GM21529 (cell line): Measurements from ENCODE around the gene CDKN2C.
A peak's percentile ranks its signal among the peaks of the same experiment; 100 is the strongest.
"Not testable (repeated sequence)": the region's sequence is repeated elsewhere in the genome, so short reads cannot be mapped to it uniquely, and the experiment has no call there.

ENCODE experiments used
- ATAC-seq: cut with Tn5 transposase; IDR thresholded peaks from one replicate; pipeline ENCODE4 v1.9.1; 2021; ENCODE audit not compliant: unreplicated experiment

Gene CDKN2C

DNA sequence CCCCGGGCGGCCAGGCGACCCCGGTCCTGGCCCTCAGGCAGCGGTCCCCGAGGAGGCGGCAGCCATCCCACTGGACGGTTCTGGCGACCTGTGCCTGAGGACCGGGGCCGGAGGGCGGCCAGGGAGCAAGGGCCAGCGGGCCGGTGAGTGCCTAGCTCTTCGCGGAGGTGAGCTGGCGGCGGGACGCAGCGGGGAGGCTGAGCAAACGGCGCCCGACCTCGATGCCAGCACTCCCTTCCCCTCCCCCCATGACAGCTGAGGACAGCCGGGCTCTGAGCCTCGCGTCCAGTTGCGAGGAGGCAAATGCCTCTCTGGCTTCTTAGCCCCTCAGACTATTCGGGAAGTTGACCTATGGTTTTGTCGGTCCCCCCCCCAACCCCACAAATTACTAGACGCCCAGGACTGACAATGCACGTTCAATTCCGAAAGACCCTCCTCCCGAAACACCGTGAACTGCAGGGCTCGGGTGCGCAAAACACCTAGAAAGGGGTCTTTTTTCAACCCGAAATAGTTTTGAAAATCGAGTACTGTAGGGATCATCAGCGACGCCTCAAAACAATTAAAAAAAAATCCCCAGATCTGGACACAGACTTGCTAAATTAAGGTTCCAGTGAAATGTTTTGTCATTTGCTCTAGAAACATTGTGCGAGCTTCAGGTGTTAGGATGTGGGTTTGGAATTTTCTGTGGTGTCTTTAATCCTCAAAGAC is 8.3 kb downstream of the CDKN2C start:
- ATAC-seq = peak; percentile 39

DNA sequence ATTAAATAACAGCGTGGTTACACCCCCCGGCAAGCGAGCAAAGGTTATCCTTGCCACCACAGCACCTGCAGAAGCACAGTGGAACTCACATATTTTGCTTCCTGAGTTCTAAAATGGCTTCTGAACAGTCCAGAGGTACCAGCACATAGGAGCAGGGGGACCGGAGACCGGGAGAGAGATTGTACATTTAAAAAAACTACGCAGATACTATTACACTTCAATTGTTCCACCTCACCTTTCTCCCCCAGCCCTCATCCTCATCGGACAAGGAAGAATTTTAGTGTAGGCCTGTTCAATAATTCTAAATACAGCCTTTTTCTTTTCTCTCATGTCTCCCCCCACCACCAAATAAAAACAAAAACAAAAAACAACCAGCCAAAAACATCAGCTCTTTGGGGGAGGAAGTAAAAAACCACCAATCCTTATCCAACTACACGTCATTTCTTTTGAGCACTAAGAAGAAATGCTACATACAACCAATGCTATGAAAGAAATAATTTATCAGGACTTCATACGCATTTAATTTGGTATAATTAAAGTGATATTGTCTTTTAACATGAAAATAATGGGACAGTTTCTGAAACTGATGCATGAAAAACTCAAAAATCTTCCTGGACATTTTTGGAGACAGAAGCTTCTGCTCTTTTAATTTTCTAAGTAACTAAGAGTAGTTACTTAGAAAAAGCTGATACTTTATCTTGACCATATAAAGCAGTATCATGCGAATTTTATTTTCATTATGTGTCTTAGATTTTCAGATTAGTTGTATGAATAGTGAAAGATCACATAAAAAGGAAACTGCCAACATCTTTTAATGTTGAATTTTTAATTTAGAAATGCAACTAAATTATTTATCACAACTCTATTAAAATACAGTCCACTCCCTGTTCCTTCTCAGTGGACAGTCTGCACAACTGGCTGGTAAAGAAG is 9.1 kb downstream of the CDKN2C start:
- ATAC-seq = no peak

DNA sequence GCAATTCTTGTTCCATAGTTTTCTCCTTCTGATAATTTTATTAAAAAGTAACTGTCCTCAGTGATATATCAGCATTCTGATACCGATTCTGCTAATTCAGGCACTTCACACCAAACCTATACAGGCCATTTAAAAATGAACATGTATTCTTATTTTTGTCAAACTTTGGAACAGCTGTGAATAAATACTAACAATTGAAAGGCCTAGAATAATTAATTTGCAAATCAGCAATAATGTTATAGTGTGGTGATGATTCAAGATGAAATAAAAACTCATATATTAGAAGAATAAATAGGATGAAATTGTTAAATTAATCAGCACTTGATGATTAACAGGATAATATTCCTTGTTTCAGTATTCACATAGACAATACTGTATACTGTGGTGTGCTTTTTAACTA is 9.9 kb downstream of the CDKN2C start:
- no peak for ATAC-seq

DNA sequence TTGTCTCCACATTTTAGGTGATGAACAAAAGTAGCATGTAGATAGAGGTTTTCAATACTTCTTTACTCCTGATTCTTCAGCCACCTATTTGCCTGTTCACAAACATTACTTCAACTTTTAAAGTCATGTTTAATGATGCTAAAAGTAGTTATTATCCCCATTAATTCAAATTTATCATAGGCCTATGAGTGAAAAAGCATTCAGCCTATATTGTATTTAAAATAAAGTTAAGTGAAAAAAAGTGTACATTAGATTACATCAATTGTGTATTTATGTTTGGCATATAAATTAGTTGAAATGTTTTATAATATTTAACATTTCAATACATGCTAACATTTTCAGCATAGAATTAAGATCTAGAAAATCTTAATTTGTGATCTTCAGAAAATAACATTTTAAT is 10.5 kb downstream of the CDKN2C start:
- no peak for ATAC-seq

DNA sequence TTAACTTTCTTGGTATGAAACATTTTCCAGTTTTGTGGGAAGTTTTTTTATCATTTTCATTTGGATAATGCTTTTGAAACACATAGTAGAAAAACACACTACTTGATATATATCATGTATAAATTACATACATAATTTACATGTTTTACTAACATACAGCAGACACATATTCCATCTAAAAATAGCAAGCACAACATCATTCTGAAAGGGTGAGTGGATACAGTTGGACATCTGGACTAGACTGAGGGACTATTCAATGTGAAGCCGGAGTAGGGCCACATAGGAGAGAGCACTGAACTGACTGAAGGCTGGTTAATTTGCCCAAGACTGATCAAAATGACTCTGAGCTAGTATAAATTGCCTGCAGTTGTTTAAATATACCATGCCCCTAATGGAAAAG is 11.7 kb downstream of the CDKN2C start:
- ATAC-seq = no peak

DNA sequence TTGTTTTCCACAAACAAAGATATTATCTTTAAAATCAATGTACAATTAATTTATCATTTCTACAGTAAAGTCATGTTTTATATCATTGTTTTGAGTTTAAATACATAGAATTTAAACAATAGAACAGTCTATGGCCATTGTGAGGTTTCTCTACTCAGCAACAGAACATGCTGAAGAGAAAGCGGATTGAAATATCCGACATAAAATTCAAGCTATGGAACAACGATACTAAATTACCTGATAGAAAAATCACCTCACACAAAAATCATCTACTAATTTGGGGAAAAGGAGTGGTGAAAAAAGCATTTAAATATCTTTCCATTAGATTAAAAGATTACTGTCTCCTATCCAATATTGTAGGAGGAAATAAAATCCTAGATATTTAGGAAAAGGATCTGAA is 12.6 kb downstream of the CDKN2C start:
- no peak for ATAC-seq

DNA sequence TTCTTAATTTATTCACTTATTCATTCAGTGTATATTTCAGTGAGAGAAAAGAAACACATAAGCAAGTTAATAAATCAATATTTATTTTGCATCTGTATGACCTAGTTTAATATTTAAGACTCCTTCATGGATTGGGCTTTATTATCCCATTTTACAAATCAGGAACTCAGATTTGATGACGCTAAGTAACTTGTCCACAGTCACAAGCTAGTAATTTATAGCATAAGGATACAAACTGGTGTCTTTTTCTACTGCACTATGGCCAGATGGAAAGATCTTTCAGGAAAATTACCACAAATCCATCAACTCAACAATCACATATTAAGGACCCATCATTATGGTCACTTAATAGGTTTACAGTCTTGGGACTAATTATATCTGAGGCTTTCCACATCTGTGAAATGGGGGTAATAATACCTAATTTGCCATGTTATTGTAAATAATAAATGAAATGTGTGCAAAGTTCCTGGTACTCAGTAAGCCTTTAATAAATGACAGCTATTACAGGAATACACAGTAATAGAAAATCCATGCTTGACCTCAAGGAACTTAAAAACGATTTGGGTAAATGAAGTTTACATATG is 13.3 kb downstream of the CDKN2C start:
- ATAC-seq = no peak

DNA sequence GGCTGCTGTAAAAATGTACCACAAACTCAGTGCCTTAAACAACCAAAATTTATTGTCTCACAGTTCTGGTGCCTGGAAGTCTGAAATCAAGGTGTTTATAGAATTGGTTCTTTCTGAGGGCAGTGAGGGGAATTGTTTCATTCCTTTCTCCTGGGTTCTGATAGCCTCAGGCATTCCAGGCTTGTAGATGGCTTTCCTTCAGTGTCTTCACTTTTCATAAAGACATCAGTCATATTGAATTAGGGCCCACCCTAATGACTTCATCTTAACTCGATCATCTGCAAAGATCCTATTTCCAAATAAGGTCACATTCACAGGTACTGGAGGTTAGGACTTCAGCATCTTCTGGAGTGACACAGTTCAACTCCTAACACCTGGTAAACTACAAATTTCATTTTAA is 15.0 kb downstream of the CDKN2C start:
- no peak for ATAC-seq

DNA sequence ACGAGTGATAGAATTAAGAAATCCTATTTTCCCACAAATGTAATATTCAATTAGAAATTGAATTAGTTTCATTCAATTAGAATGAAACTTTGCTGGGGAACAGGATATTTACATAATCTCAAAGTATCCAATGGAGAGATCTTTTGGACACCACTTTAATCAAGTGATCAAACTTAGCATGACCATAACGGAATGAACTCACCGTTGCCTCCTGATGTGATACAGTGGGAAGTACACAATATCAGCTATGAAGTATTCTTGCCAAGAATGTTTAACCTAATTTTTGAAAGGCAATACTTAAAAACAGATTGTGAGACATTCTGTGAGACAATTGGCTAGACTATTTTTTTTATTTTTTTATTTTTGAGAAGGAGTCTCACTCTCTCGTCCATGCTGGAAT is 16.6 kb downstream of the CDKN2C start:
- no peak for ATAC-seq

DNA sequence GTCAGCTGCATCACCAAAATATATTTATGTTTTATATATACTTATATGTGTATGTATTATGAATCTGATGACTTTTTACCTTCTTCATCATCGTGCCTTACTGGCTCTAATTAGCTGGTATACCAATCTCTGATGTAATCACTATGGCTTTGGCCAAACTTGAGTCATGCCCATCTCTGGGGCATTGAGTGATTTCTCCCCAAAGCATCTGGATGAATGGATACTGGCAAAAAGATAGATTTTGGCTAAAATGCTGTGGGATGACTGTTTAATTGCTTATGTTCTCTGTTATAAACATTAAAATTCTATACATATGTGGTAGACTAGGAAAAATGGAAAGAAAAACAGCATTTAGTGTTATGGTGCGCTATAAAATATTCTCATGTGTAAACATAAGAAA is 19.6 kb downstream of the CDKN2C start:
- ATAC-seq = no peak

DNA sequence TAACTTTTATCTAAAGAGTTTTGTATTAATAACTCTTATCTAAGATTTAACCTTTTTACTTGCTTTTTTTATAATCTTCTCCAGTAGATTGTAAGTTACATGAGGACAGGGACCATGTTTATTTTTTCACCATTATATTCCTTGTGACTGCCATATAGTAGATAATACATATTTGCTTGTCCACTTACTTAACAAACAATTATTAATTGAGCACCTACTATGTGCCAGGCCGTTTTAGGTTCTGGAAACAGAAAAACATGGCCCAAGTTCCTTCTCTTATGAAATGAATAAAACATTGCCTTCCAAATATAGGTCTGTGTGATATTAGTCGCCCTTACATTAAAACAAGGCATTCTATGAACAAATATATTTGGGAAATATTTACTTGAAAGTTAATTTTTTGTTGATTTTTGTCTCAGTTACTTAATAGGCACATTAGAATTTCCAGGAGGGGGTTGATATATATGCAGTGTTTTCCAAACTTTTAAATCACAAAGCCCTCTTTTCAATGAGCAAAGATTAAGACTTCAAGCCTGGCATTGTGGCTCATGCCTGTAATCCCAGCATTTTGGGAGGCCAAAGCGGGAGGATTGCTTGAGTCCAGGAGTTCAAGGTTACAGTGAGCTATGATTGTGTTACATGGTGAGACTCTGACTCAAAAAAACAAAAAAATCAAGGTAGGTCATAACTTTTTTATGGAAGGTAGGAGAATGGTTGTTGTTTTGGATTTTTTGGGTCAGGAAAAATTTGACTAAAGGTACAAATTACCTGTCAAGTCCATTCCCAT is 22.7 kb downstream of the CDKN2C start:
- no peak for ATAC-seq

DNA sequence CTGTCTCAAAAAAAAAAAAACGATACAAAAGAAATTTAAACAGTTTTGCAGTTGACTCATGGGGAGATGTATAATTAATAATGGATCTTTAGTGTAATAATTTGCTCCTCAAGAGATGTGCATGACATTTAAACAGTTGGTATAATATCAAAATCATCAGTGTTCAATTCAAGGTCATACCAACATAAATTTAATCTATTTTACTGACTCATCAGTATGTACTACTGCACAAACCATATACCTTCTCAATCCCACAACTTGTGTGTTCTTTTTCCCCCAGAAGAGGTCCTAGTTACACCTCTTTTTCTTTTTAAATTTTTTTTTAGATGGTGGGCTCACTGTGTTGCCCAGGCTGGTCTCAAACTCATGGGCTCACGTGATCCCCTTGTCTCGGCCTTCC is 23.6 kb downstream of the CDKN2C start:
- no peak for ATAC-seq

DNA sequence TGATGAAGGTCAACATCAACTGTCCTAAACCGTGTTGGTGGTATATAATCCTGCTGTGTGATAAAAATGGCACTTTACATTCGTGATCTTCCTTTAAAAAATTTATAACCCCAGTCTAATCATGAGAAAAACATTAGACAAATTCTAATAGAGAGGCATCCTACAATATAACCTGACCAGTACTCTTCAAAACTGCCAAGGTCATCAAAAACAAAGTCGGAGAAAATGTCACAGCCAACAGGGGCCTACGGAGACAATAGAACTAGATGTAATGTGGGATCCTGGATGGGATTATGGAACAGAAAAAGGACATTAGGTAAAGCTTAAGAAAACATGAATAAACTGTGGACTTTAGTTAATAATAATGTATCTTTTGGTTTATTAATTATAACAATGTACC is 25.0 kb downstream of the CDKN2C start:
- no peak for ATAC-seq

DNA sequence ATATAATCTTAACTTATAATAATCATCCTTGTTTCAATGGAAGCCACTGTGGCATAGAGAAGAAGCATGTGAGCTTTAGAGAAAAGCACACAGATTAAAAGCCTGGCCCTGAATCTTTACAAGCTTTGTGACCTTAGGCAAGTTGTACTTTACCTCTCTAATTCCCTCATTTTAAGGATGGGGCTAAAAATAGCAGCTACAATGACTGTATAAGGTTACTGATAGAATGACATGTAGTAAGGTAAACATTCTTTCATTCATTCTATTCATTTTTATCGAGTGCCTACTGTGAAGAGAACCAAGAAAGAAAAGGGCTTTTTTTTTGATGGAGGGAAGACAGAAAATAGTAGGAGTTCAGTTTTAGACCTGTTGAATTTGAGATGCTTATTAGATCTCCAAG is 25.6 kb downstream of the CDKN2C start:
- no peak for ATAC-seq

DNA sequence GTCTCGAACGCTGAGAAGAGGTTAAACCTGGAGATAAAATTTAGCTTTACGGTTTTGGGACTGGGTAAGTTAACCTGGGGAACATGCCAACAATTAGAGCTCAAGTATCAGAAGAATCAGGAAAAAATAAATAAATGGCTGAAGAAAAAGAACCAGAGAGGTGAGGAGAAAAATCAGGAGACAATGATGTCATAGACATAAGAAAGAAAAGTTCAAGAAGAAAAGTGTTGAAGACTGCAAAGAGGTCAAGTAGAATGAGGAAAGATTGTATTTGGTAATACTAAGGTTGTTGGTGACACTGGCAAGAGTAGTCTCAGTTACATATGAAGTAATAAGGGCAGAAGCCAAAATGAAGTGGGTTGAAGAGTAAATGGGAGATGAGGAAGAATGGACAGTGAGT is 26.0 kb downstream of the CDKN2C start:
- no peak for ATAC-seq

DNA sequence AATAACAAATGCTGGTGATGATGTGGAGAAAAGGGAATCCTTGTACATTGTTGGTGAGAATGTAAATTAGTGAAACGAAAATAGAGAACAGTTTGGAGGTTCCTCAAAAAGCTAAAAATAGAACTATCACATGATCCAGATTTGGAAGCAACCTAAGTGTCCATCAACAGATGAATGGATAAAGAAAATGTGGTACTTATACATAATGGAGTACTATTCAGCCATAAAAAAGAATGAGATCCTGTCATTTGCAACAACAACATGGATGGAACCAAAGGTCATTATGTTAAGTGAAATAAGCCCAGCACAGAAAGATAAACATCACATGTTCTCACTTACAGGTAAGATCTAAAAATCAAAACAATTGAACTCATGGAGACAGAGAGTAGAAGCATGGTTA is 29.3 kb downstream of the CDKN2C start:
- ATAC-seq = not testable (repeated sequence)

DNA sequence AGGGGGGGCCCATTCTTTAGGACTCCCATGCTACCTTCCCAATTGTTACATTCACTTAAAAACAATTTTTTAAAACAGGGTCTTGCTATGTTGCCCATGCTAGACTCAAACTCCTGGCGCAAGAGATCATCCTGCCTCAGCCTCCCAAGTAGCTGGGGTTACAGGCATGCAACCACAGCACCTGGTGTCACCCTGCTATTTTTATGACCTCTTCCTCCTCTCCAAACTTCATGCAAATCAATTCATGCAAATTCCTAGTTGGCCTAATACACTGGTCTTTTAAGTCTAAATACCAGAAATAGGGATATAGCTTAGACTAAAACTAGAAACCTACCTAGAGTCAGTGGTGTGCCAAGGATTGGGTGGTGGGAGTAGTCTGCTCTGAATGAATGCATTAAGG is 30.1 kb downstream of the CDKN2C start:
- ATAC-seq = peak; percentile 88

DNA sequence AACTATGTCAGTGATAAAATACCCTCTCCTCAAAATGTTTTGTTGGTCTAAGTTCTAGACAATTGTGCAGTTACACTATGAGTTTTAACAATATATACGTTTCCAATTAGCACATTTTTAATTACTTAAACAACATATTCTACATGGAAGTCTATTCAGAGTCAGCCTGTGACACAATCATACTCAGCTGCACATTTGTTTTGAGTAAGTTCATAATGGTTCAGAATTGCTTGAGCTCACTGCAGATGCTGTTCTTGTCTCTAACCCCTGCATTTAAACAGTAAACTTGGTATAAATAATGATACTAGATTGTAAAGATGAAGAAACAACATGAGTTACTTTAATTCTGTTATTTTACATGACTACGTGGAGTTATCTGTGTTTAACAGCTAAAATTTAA is 30.6 kb downstream of the CDKN2C start:
- ATAC-seq = peak; percentile 43

DNA sequence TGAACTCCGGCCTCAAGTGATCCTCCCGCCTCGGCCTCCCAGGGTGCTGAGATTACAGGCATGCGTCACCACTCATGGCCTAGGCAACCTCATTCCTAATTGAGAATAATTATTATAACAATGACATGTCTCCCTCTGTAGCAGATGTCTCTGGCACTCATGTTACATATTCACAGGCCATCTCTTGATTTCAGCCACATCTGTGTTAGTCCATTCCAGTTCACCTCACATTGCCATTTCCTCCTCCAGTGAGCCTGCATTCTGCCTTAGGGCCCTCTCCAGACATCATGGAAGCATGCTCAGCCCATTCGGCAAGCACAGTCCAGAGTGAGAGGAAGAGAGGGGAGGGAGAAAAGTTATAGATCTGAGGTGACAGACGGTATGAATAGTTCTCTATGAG is 32.5 kb downstream of the CDKN2C start:
- no peak for ATAC-seq

DNA sequence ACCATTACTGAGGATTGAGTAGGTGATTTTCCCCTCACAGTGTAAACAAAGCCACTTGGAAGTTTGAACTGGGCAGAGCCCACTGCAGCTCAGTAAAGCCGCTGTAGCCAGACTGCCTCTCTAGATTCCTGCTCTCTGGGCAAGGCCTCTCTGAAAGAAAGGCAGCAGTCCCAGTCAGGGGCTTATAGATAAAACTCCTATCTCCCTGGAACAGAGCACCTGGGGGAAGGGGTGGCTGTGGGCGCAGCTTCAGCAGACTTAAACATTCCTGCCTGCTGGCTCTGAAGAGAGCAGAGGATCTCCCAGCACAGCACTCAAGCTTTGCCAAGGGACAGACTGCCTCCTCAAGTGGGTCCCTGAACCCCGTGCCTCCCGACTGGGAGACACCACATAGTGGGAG is 35.5 kb downstream of the CDKN2C start:
- ATAC-seq = not testable (repeated sequence)

DNA sequence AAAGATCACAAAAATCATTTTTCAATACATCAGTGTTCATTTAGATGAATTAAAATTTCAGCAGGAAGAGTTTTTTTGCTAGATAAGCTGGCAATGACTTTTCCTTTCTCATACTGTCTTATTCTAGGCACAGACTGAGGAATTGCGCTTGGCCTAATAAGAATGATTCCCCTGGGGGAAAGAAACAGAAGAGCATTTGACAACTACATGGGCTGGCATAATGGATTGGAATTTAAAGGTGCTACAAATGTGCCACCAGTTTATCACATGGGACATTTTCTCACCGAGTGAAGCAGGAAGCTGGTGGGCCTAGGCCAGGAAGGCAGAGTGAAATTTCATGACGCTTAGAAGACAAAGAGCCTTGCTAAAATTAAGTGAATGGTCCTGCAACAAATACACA is 39.3 kb downstream of the CDKN2C start:
- ATAC-seq = no peak
